Urinary bladder (tissue), 4 donors: ENCODE data around the gene MINK1. TPM values are rescaled to one million over a fixed set of nuclear protein-coding genes. Genes with fewer than 3 reads are reported as not detected.
"Not testable (repeated sequence)": the region's sequence is repeated elsewhere in the genome, so short reads cannot be mapped to it uniquely, and the experiment has no call there.

Experiments
- DNase-seq: peaks from one replicate; pipeline ENCODE4 v3.0.0-alpha.2; 2015; ENCODE audit errors: extremely low spot score
- H3K27ac ChIP-seq: one replicate; pipeline ENCODE4 v1.5.1; 2013; ENCODE audit warnings: low read depth, mild to moderate bottlenecking, moderate library complexity
- H3K36me3 ChIP-seq: one replicate; pipeline ENCODE4 v1.6.1; 2013; ENCODE audit warnings: mild to moderate bottlenecking, moderate library complexity; ENCODE audit not compliant: insufficient read depth
- H3K4me1 ChIP-seq: one replicate; pipeline ENCODE4 v1.6.1; 2013; ENCODE audit warnings: mild to moderate bottlenecking, moderate library complexity; ENCODE audit not compliant: insufficient read depth
- H3K4me3 ChIP-seq: one replicate; pipeline ENCODE4 v1.5.1; 2013; ENCODE audit warnings: low read depth, low read length
- WGBS: extraction: QIAGEN DNeasy Blood & Tissue Kit; methylation state at CpG from one replicate; pipeline ENCODE4 v1.1.7; 2013; 5-methylcytosine and 5-hydroxymethylcytosine counted together
- polyA plus RNA-seq: library from polyadenylated mRNA; stranded (reverse); fragments of 200-250 nt; gene quantifications from one replicate; pipeline ENCODE4 v1.2.3, GENCODE V29; 2013
- total RNA-seq: library from RNA; depleted of rRNA; stranded (reverse); fragments of >200 nt; gene quantifications from one replicate; pipeline ENCODE4 v1.2.3, GENCODE V29; 2014
- donor health status: healthy with polysubstance abuse.
- donor health status: healthy.

Gene MINK1
- total and polyA plus RNA-seq, 2 donors = 29.9 to 45.2 TPM

- Histone ChIP-seq H3K27ac (no peak overlapping the region), H3K36me3 (peaks cover 3% of the 10 kb centered on the region), H3K4me1 (no peaks in the 10 kb centered on the region), H3K4me3 (no peak overlapping the region)
- 89% methylated on average over 8 of the region's 8 CpGs for WGBS
- DNase-seq = no peak
These were observed 65.2 kb downstream of the MINK1 start for GRCh38 chr17:4898351-4898750.

DNA sequence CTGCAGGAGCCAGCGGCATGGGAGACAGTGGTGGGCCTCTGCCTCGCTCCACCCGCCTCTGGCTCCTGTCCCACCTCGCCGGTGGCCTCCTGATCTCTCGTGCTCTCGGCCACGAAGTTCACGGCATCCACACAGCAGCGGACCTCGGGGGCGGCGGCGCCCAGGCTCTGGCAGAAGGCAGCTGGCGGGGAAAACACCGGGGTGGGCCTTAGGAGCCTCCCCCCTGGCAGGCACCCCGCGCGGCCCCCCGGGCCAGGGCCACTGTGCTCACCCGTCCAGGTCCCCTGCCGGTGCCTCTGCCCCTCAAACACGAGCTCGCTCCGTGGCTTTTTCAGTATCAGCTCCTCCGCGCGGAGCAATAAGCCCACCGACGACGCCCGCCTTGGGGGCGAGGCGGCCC, 65.8 kb downstream of the MINK1 start:
- WGBS = 17% methylated on average over 34 of the region's 34 CpGs
- DNase-seq = no peak
- H3K4me1 ChIP-seq = no peaks in the 10 kb centered on the region
- peaks cover 3% of the 10 kb centered on the region for H3K36me3 ChIP-seq
- H3K27ac ChIP-seq = no peak overlapping the region
- H3K4me3 ChIP-seq = peak overlapping the region; percentile 20

- WGBS = 10% methylated on average over 60 of the region's 60 CpGs
- DNase-seq = peak; percentile 59
- Histone ChIP-seq H3K4me3 (peak within 1 kb of the TSS; percentile 20), H3K36me3 (peaks cover 3% of the 10 kb centered on the region), H3K4me1 (no peaks in the 10 kb centered on the region), H3K27ac (no peak within 1 kb of the TSS)
These were observed 66.4 kb downstream of the MINK1 start, which contains the start of gene C17orf107 for GRCh38 chr17:4899341-4900230. TSS of gene C17orf107 (plus strand) at chr17:4899536. CDS start at chr17:4899763, 227 bp downstream.

- Histone ChIP-seq H3K36me3 (peaks cover 3% of the 10 kb centered on the region), H3K4me3 (no peak overlapping the region), H3K4me1 (no peaks in the 10 kb centered on the region), H3K27ac (no peak overlapping the region)
- DNase-seq = no peak
- 29% methylated on average over 65 of the region's 65 CpGs for WGBS
These were observed 67.3 kb downstream of the MINK1 start for GRCh38 chr17:4900231-4901107.

DNA sequence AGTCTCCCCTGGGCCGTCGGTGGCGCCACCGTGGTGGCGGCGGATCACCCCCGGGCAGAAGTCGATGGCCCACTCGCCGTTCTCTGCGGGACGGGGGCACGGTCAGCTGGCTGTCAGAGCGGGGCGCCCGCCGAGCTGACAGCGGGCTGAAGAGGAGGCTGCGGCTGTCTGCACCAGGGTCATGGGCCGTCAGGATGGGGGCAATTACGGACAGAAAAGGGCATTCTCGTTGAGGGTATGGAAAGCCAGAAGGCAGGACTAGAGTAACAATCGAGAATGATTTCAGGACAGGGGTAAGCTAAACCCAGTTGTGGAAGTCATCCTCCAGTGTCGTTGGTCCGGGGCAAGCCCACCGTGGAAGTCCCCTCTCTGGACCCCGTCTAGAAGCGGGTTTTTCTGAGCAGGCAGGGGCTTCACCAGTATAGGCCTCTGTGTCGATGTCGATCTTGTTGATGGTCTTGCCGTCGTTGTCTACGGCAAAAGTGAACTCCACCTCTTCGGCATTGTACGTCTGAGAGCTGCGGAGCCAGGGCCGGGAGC, 68.0 kb downstream of the MINK1 start:
- no peak overlapping the region for H3K4me3 ChIP-seq
- DNase-seq = no peak
- no peaks in the 10 kb centered on the region for H3K36me3 ChIP-seq
- H3K27ac ChIP-seq = no peak overlapping the region
- 53% methylated on average over 37 of the region's 37 CpGs for WGBS
- H3K4me1 ChIP-seq = no peaks in the 10 kb centered on the region

DNA sequence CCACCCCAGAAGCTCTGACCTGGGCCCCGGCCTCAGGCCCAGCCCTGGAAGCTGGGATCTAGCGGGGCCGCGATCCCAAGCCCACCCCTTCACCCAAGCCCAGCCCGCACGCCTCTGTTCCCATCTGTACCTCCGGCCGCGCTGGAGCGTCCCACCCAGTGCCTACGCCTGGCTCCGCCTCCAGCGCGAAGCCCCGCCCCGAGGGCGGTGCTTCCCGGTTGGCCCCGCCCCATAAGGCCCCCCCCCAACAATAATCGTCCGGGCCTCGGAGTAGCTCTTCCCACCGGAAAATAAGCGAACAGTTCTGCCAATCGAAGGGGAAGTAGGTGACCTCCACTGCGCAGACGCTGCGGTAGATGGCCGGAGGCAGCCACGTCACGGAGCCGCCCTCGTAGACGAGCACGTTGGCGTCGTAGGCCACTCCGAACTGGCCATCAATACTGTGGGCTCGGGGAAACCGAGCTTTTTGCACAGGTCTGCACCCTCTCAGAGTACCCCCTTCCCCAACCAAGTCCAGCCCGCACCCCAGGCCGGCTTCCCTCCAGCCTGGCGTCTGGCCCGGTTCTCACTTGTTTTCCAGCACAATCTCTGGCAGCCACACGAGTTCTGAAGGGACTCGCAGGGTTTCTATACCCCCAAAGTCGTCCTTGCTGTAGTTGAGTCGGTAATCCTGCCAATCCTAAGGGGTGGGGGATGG, 68.7 kb downstream of the MINK1 start:
- H3K4me3 ChIP-seq = no peak overlapping the region
- no peak for DNase-seq

DNA sequence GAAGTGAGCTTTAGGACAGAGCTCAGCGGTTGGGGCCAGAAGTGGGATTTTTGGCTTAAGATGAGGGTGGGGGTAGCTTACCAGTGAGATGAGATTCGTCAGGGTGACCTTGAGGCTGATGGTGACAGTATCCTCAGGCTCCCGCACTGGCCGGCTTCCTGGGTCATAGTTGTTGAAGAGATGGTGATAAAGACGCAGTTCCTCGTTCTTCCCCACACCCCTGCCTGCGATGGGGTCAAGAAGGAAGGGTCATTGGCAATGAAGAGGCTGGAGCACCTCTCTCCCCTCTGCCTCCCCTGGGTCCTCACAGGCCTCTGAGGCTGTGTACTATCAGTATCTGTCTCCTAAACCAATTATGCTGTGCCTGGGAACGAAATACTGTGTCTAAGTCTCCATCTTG, 69.4 kb downstream of the MINK1 start:
- Histone ChIP-seq H3K4me3 (no peak overlapping the region), H3K4me1 (no peaks in the 10 kb centered on the region), H3K36me3 (no peaks in the 10 kb centered on the region), H3K27ac (no peak overlapping the region)
- 68% methylated on average over 8 of the region's 8 CpGs for WGBS
- no peak for DNase-seq

More for the DNA sequence above, 68.7 kb downstream of the MINK1 start:
- WGBS = 43% methylated on average over 48 of the region's 48 CpGs
- H3K27ac ChIP-seq = no peak overlapping the region
- H3K36me3 ChIP-seq = no peaks in the 10 kb centered on the region
- H3K4me1 ChIP-seq = no peaks in the 10 kb centered on the region

DNA sequence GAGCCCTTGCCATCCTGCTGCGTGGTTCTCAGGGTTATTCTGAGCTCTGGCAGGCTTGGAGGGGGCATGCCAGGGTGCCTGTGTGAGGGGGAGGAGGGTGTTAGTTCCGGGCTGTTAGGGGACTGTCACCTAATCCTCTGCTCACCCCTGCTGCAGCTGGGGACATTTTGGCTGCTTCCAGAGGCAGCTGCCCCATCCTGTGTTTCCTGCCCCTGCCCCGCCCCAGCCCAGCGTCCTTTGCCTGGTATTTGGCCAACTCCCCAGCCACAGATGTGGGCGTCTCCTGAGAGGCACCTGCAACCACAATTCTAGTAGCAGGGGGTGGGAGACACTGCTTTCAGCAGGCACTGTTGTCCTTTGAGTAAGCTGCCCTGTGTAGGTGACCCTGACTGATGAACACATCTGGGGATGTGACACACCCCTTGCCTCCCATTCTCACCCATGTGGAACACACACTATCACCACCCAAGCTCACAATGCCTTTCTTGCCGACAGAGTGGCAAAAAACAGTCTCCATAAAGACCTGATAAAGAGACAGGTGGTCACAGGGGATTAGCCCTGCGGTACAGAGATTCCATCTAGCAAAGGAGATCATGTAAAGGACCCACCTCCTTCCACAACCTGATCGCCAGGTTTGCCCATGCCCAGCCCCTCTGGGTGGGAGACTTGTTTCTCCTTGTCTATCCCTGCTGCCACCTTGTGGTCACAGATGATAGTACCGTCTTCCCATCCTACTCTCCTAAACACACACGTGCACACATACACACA, 70.1 kb downstream of the MINK1 start, which contains the start of gene CHRNE:
Gene CHRNE (minus strand): TSS at position 48 of the 768 bp plus-strand sequence. CDS start 35 bp downstream, at position 13.
- Histone ChIP-seq H3K4me1 (no peaks in the 10 kb centered on the region), H3K36me3 (no peaks in the 10 kb centered on the region), H3K4me3 (no peak within 1 kb of the TSS), H3K27ac (no peak within 1 kb of the TSS)
- no peak for DNase-seq
- WGBS = 21% methylated on average over 10 of the region's 10 CpGs

DNA sequence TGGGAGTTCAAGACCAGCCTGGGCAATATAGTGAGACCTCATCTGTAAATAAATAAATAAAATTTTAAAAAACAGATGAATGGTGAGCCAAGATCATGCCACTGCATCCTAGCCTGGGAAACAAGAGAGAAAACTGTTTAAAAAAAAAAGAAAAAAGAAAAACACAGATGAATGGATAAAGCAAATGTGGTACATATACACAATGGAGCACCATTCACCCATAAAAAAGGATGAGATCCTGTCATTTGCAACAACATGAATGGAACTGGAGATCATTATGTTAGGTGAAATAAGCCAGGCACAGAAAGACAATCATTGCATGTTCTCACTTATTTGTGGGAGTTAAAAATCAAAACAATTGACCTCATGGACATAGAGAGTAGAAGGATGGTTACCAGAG, 73.5 kb downstream of the MINK1 start:
- not testable (repeated sequence) for H3K4me3 ChIP-seq, DNase-seq, H3K36me3 ChIP-seq, H3K27ac ChIP-seq, H3K4me1 ChIP-seq

DNA sequence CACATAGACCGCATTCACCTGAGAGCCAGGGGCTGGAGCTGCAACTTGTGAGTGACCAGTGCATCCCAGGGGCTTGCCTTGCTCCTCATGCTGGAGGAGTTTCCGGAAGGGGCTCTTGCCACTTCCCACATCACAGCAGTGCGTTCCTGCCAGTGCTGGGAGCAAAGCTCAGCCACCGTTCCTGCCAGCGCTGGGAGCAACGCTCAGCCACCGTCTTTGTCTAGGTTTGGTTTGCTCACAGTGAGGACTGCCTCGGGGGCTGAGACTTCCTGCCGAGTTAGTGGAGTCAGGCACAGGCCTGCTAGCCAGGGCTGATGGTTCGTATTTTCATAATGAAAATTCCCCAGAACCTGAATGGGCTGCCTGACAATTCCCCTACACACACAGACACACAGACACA, 75.2 kb downstream of the MINK1 start:
- no peak for DNase-seq
- H3K27ac ChIP-seq = no peak overlapping the region
- WGBS = 43% methylated on average over 10 of the region's 10 CpGs

GRCh38 chr17:4908711-4909496, 75.8 kb downstream of the MINK1 start:
- no peaks in the 10 kb centered on the region for H3K36me3 ChIP-seq
- H3K4me3 ChIP-seq = no peak overlapping the region
- 20% methylated on average over 20 of the region's 20 CpGs for WGBS
- no peak overlapping the region for H3K27ac ChIP-seq
- peak; percentile 52 for DNase-seq
- no peaks in the 10 kb centered on the region for H3K4me1 ChIP-seq

More for the DNA sequence above, 75.2 kb downstream of the MINK1 start:
- Histone ChIP-seq H3K36me3 (no peaks in the 10 kb centered on the region), H3K4me3 (no peak overlapping the region), H3K4me1 (no peaks in the 10 kb centered on the region)

GRCh38 chr17:4913994-4914393, 80.9 kb downstream of the MINK1 start:
- no peaks in the 10 kb centered on the region for H3K4me1 ChIP-seq
- no peak overlapping the region for H3K27ac ChIP-seq
- WGBS = 61% methylated on average over 1 of the region's 1 CpG
- no peak for DNase-seq
- H3K4me3 ChIP-seq = no peak overlapping the region
- H3K36me3 ChIP-seq = no peaks in the 10 kb centered on the region
